ENCODE results near the gene ETF1.

GRCh38 chr5:138542956-138543729 is at the start of gene ETF1:
- no peak for TF ChIP-seq GATA2 (IDR thresholded peaks at IDR 0.05; ENCODE audit: low read depth, low read length)
- no peak for TF ChIP-seq GATA3 (IDR thresholded peaks at IDR 0.05; ENCODE audit: low read depth, low read length)

All from SH-SY5Y (cell line).